T-cell (primary cell): ENCODE data around the gene IL1R2. TPM values are rescaled to one million over a fixed set of nuclear protein-coding genes. Genes with fewer than 3 reads are reported as not detected.

Source experiments
- ATAC-seq, 4 experiments: fragments of 200-7000 bp in 3 of 4; fragments of 150-1000 bp in 1 of 4; cut with Tn5 transposase; replicated peaks in 1 of 4; 1 replicate in 3 of 4; 2 replicates in 1 of 4; pipeline ENCODE4 v1.10.0; 2021; ENCODE audit warnings: moderate library complexity in 3 of 4, mild to moderate bottlenecking in 2 of 4, moderate number of reproducible peaks in 1 of 4
- CTCF ChIA-PET, 2 donors: fragments of 300-600 bp; sonication (Branson Sonifier 250); formaldehyde crosslinking; loops; one replicate each; lab custom pipeline; 2022; ENCODE audit warnings: antibody characterized with exemption in 2 of 2; lab: Charles Lee
- POLR2A ChIA-PET, 2 donors: fragments of 300-600 bp; sonication (Branson Sonifier 250); formaldehyde crosslinking; loops; one replicate each; lab custom pipeline; 2022; ENCODE audit warnings: antibody characterized with exemption in 2 of 2; lab: Charles Lee
- DNase-seq, 35 experiments: peaks; one replicate each; pipeline versions ENCODE4 v3.0.0 to v3.0.0-alpha.2; 2013 to 2023
- H3K27ac ChIP-seq: one replicate; pipeline ENCODE4 v1.5.1; 2013; ENCODE audit warnings: low read length
- H3K27me3 ChIP-seq, 2 experiments: replicated peaks in 1 of 2; 1 replicate in 1 of 2; 2 replicates in 1 of 2; pipeline versions ENCODE4 v1.6.1 to v1.7.0; 2013; ENCODE audit warnings: low read length in 1 of 2, mixed read lengths in 1 of 2; ENCODE audit not compliant: control insufficient read depth in 2 of 2, insufficient read depth in 2 of 2; ENCODE audit errors: extremely low read depth in 1 of 2
- H3K36me3 ChIP-seq, 2 donors: 1 replicate in 1 of 2; 2 replicates in 1 of 2; pipeline versions ENCODE4 v1.6.1 to v1.7.0; 2013; ENCODE audit warnings: low read length in 1 of 2; ENCODE audit not compliant: control insufficient read depth in 2 of 2, insufficient read depth in 1 of 2; ENCODE audit errors: extremely low read depth in 1 of 2
- H3K4me1 ChIP-seq, 2 experiments: 1 replicate in 1 of 2; 2 replicates in 1 of 2; pipeline versions ENCODE4 v1.6.1 to v1.7.0; 2013; ENCODE audit warnings: low read length in 2 of 2, mixed read lengths in 1 of 2; ENCODE audit not compliant: insufficient read depth in 2 of 2, control insufficient read depth in 1 of 2; ENCODE audit errors: extremely low read depth in 1 of 2
- H3K4me3 ChIP-seq, 2 donors: 1 replicate in 1 of 2; 2 replicates in 1 of 2; pipeline versions ENCODE4 v1.5.1 to v1.7.0; 2013; ENCODE audit warnings: mild to moderate bottlenecking in 2 of 2, low read length in 1 of 2, moderate library complexity in 1 of 2; ENCODE audit not compliant: control insufficient read depth in 1 of 2; ENCODE audit errors: extremely low read depth in 1 of 2
- H3K9me3 ChIP-seq: 2 replicates; pipeline ENCODE4 v1.7.0; 2013
- H3K27ac Mint-ChIP-seq, 2 donors: one replicate each; pipeline ENCODE4 v1.8.0; 2020 to 2021; ENCODE audit warnings: mild to moderate bottlenecking in 2 of 2, mixed read lengths in 2 of 2
- H3K27me3 Mint-ChIP-seq, 2 donors: one replicate each; pipeline ENCODE4 v1.8.0; 2021 to 2022; ENCODE audit warnings: mixed read lengths in 2 of 2
- H3K36me3 Mint-ChIP-seq: one replicate; pipeline ENCODE4 v1.8.0; 2021; ENCODE audit warnings: mixed read lengths
- H3K4me1 Mint-ChIP-seq, 3 donors: one replicate each; pipeline ENCODE4 v1.8.0; 2020 to 2022; ENCODE audit warnings: mixed read lengths in 3 of 3, mild to moderate bottlenecking in 1 of 3
- H3K4me3 Mint-ChIP-seq, 3 donors: one replicate each; pipeline ENCODE4 v1.8.0; 2020 to 2022; ENCODE audit warnings: mild to moderate bottlenecking in 3 of 3, mixed read lengths in 3 of 3, moderate library complexity in 3 of 3
- H3K9me3 Mint-ChIP-seq, 3 donors: one replicate each; pipeline ENCODE4 v1.8.0; 2020 to 2022; ENCODE audit warnings: mixed read lengths in 3 of 3
- WGBS: methylation state at CpG from one replicate; pipeline ENCODE4 v1.1.5; 2013; ENCODE audit warnings: missing lambda C conversion rate; ENCODE audit not compliant: insufficient coverage; 5-methylcytosine and 5-hydroxymethylcytosine counted together
- total RNA-seq, 35 experiments: library from RNA in 6 of 35; stranded (reverse) in 6 of 35; fragments of 120-200 nt in 1 of 35; gene quantifications; one replicate each; pipeline versions ENCODE4 v1.2.1 to v1.2.4 and lab custom pipeline; 2013 to 2026

Gene IL1R2
- total RNA-seq, 5 donors from 2014 or later (not counting 1 experiment from before 2014, with no cell fraction given): 0.25 to 0.59 (median 0.44) TPM; not detected in 2

DNA sequence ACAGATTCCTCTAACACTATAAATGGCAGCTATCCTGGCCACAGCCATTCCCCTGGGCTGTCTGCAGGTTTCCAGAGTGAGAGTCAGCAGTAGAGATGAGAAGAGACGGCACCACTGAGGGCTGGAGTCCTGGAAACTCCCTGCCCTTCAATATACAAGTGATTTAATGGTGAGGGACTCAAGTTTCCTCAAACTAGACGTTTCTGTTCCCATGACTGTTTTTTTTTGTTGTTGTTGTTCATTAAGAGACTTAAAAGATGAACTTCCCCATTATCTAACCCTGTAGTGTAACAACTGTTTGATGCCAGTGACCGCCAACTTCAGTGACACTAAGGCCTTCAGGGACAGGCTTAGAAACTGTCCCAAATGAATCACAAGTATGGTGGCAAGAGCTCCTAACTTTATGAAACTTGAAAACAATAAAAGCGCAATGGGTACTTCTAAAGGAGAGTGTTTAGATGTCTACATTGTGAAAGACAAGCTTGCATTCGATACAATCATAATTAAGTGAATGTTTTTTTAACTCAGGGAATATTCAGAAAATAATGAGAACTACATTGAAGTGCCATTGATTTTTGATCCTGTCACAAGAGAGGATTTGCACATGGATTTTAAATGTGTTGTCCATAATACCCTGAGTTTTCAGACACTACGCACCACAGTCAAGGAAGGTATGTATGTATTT is 34.0 kb downstream of the IL1R2 start:
- H3K27ac Mint-ChIP-seq: no peak overlapping the region
- no peaks in the 10 kb centered on the region for H3K9me3 Mint-ChIP-seq
- Histone ChIP-seq H3K27ac (no peak overlapping the region), H3K4me3 (no peak overlapping the region), H3K4me1 (peaks cover 0 to 3% of the 10 kb centered on the region in 2 experiments), H3K27me3 (peaks cover 0 to 3% of the 10 kb centered on the region in 2 experiments), H3K9me3 (no peaks in the 10 kb centered on the region), H3K36me3 (no peaks in the 10 kb centered on the region)
- H3K36me3 Mint-ChIP-seq: no peaks in the 10 kb centered on the region
- DNase-seq (no peak), ATAC-seq (no peak)
- ChIA-PET CTCF (interaction anchor here (0.6 to 1.8 kb wide), 2 partner anchors 13 to 422 kb away, joined by 3 to 6 read pairs; no protein-coding TSS in a partner anchor), POLR2A (no interaction called here)
- no CpG with 5 or more reads among the region's 6 CpGs for WGBS
- peaks cover 2 to 12% (median 4%) of the 10 kb centered on the region in 3 donors for H3K4me1 Mint-ChIP-seq
- no peaks in the 10 kb centered on the region for H3K27me3 Mint-ChIP-seq
- no peak overlapping the region for H3K4me3 Mint-ChIP-seq

DNA sequence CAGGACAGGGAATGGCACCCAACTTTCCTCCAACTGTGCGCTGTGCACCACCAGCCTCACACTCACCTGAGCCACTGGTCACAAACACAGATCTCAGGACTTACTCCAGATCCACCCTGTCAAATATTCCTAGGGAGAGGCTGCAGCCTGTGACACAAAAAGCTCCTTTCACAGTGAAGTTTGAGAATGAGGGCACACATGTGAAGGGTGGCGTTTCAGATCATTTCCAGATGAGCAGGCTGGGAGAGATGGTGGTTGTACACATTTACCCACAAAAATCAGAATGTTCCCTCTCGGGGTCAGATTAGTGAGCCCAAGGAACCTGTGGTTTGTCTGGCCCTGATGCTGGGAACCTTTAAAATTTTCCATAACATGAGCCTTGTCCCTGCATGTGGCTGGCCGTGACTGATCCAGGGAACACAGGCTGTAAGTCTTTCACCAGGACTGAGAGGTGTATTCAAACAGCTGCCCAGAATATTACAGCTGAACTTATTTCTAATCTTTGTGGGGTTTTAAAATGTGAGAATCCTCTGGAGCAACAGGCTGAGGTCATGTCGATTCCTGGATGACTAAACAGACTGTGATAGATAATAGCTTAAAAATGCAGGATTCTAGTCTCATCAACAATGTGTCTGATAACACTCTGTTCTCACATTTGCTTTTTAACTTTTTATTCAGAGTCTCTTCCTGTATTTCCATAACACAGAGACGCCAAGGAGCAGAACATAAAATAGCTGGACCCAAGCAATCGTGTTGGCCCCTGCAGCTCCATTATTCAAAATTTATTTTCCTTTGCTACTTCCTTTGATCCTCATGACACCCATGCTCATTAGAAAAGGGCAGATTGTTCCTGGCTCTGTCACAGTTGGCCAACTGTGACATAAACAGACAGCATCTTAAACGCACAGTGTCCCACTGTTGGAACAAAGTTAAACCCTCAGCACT is 35.5 kb downstream of the IL1R2 start:
- CTCF ChIA-PET: interaction anchor here (1.3 to 1.8 kb wide), 2 partner anchors 213 to 421 kb away, joined by 6 to 12 read pairs; no protein-coding TSS in a partner anchor
- no peak for DNase-seq
- Histone ChIP-seq H3K27ac (no peak overlapping the region), H3K4me3 (no peak overlapping the region), H3K9me3 (no peaks in the 10 kb centered on the region), H3K27me3 (no peaks in the 10 kb centered on the region), H3K4me1 (no peaks in the 10 kb centered on the region), H3K36me3 (no peaks in the 10 kb centered on the region)
- H3K36me3 Mint-ChIP-seq: no peaks in the 10 kb centered on the region
- no peaks in the 10 kb centered on the region for H3K27me3 Mint-ChIP-seq
- H3K4me3 Mint-ChIP-seq: no peak overlapping the region
- no peak overlapping the region for H3K27ac Mint-ChIP-seq
- 79% methylated on average over 2 of the region's 8 CpGs for WGBS
- POLR2A ChIA-PET: interaction anchor here in 1 of 2 donors (0.6 kb wide), 1 partner anchor 14 kb away, joined by 3 read pairs; no protein-coding TSS in a partner anchor
- H3K9me3 Mint-ChIP-seq: no peaks in the 10 kb centered on the region
- no peak for ATAC-seq
- peaks cover 2 to 10% (median 4%) of the 10 kb centered on the region in 3 donors for H3K4me1 Mint-ChIP-seq

DNA sequence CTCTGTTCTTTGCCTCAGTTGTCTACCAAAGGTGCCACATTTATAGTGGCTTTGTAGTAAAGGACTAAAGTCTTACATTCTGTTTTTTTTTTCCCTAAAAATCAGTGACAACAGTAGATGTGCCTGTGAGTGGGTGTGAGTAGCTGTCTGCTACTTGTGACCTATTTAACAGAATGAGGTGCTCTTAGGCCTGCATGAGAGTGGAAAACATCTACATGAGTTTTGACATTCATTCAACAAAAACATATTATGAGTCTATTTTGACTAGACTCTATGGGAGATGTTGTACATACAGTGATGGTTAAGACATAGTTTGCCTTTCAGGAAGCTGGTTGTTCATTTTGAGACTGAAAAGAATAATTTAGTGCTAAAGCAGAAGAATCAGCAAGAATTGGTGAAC is 36.7 kb downstream of the IL1R2 start:
- H3K4me1 ChIP-seq: peaks cover 7% of the 10 kb centered on the region in 2 experiments
- ChIA-PET POLR2A (no interaction called here), CTCF (interaction anchor here in 1 of 2 donors (0.8 kb wide), 1 partner anchor 22 kb away, joined by 4 read pairs; no protein-coding TSS in a partner anchor)
- peaks cover 13 to 22% (median 14%) of the 10 kb centered on the region in 3 donors for H3K4me1 Mint-ChIP-seq
- no peak for DNase-seq
- no peak overlapping the region for H3K27ac Mint-ChIP-seq
- no peaks in the 10 kb centered on the region for H3K27me3 ChIP-seq
- H3K27ac ChIP-seq: no peak overlapping the region
- H3K4me3 ChIP-seq: no peak overlapping the region
- H3K36me3 ChIP-seq: no peaks in the 10 kb centered on the region
- H3K4me3 Mint-ChIP-seq: no peak overlapping the region
- no peaks in the 10 kb centered on the region for H3K27me3 Mint-ChIP-seq
- no peaks in the 10 kb centered on the region for H3K9me3 Mint-ChIP-seq
- H3K36me3 Mint-ChIP-seq: no peaks in the 10 kb centered on the region
- no peaks in the 10 kb centered on the region for H3K9me3 ChIP-seq
- ATAC-seq: no peak

DNA sequence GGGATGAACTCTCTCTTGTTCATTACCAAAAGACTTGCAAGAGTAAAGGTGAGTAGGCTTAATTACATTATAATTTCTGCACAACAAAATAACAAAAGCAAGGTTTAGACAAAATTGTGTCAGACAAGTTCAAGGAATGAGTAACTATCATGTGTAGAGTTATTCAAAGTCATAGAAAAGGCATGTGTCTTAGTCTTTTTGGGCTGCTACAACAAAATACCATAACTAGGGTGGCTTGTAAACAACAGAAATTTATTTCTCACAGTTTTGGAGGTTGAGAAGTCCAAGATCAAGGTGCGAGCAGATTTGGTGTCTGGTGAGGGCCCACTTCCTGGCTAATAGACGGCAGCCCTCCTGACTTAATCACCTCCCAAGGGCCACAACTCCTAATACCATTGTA is 37.6 kb downstream of the IL1R2 start:
- H3K4me3 Mint-ChIP-seq: no peak overlapping the region
- no peaks in the 10 kb centered on the region for H3K9me3 ChIP-seq
- no peaks in the 10 kb centered on the region for H3K27me3 Mint-ChIP-seq
- H3K4me3 ChIP-seq: no peak overlapping the region
- no peak for ATAC-seq
- H3K27ac Mint-ChIP-seq: no peak overlapping the region
- no CpG with 5 or more reads among the region's 2 CpGs for WGBS
- ChIA-PET CTCF (interaction anchor here in 1 of 2 donors (0.8 to 1.4 kb wide), 2 partner anchors 23 to 211 kb away, joined by 4 to 6 read pairs; no protein-coding TSS in a partner anchor), POLR2A (no interaction called here)
- H3K27me3 ChIP-seq: no peaks in the 10 kb centered on the region
- no peak overlapping the region for H3K27ac ChIP-seq
- no peak for DNase-seq
- H3K4me1 ChIP-seq: peaks cover 7 to 16% of the 10 kb centered on the region in 2 experiments
- H3K36me3 Mint-ChIP-seq: no peaks in the 10 kb centered on the region
- no peaks in the 10 kb centered on the region for H3K9me3 Mint-ChIP-seq
- peaks cover 23 to 31% (median 24%) of the 10 kb centered on the region in 3 donors for H3K4me1 Mint-ChIP-seq
- H3K36me3 ChIP-seq: no peaks in the 10 kb centered on the region

DNA sequence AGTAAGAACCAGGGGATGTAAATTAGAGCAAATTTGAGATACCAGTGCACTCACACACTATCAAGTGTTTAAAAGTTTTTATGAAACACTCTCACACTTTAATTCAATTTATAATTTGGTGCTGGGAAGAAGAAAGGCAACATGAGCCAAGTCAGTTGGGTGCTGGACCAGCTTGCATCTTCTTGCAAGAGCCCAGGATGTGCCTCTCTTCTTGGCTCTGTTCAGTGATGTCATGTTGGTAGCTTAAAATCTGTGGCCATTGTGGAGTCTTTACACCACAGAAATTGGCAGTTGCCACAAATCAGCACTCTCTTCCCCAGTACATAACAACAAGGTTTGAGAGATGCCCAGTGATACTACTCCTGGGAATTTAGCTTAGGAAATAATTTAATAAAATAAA is 38.2 kb downstream of the IL1R2 start:
- Mint-ChIP-seq H3K36me3 (no peaks in the 10 kb centered on the region), H3K4me3 (no peak overlapping the region), H3K27ac (no peak overlapping the region), H3K27me3 (no peaks in the 10 kb centered on the region), H3K9me3 (no peaks in the 10 kb centered on the region), H3K4me1 (peaks cover 28 to 36% (median 29%) of the 10 kb centered on the region in 3 donors)
- H3K9me3 ChIP-seq: no peaks in the 10 kb centered on the region
- ChIA-PET CTCF (interaction anchor here in 1 of 2 donors (1.4 kb wide), 1 partner anchor 210 kb away, joined by 6 read pairs; no protein-coding TSS in a partner anchor), POLR2A (no interaction called here)
- peaks cover 7 to 19% of the 10 kb centered on the region in 2 experiments for H3K4me1 ChIP-seq
- no peak for ATAC-seq
- no peak overlapping the region for H3K27ac ChIP-seq
- no peak for DNase-seq
- no peaks in the 10 kb centered on the region for H3K27me3 ChIP-seq
- no peaks in the 10 kb centered on the region for H3K36me3 ChIP-seq
- no peak overlapping the region for H3K4me3 ChIP-seq

DNA sequence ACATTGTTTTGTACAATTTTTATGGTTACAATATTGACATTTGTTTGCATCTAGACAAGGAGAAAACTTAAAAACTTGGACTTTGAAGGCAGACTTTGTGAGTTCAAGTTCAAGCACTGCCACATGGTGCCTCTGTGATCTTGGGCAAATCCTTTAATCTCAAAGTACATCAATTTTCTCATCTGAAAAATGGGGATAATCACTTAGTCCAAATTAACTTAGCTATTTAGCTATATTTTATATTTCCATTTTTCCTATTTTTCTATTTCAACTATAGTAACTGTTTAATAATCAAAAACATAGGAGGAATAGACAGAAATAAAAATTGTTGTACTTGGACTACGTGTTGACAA is 38.7 kb downstream of the IL1R2 start:
- ATAC-seq (no peak), DNase-seq (no peak)

More for the DNA sequence above, 38.7 kb downstream of the IL1R2 start:
- Mint-ChIP-seq H3K9me3 (no peaks in the 10 kb centered on the region), H3K4me3 (no peak overlapping the region), H3K36me3 (no peaks in the 10 kb centered on the region), H3K27ac (no peak overlapping the region), H3K27me3 (no peaks in the 10 kb centered on the region), H3K4me1 (peaks cover 31 to 42% (median 32%) of the 10 kb centered on the region in 3 donors)
- 100% methylated on average over 1 of the region's 1 CpG for WGBS
- Histone ChIP-seq H3K36me3 (no peaks in the 10 kb centered on the region), H3K27ac (no peak overlapping the region), H3K4me1 (peaks cover 7 to 19% of the 10 kb centered on the region in 2 experiments), H3K9me3 (no peaks in the 10 kb centered on the region), H3K4me3 (no peak overlapping the region), H3K27me3 (no peaks in the 10 kb centered on the region)
- ChIA-PET POLR2A (no interaction called here), CTCF (interaction anchor here in 1 of 2 donors (1.4 kb wide), 1 partner anchor 210 kb away, joined by 6 read pairs; no protein-coding TSS in a partner anchor)
